ENCODE data around the gene TRIM17.

Gene TRIM17

DNA sequence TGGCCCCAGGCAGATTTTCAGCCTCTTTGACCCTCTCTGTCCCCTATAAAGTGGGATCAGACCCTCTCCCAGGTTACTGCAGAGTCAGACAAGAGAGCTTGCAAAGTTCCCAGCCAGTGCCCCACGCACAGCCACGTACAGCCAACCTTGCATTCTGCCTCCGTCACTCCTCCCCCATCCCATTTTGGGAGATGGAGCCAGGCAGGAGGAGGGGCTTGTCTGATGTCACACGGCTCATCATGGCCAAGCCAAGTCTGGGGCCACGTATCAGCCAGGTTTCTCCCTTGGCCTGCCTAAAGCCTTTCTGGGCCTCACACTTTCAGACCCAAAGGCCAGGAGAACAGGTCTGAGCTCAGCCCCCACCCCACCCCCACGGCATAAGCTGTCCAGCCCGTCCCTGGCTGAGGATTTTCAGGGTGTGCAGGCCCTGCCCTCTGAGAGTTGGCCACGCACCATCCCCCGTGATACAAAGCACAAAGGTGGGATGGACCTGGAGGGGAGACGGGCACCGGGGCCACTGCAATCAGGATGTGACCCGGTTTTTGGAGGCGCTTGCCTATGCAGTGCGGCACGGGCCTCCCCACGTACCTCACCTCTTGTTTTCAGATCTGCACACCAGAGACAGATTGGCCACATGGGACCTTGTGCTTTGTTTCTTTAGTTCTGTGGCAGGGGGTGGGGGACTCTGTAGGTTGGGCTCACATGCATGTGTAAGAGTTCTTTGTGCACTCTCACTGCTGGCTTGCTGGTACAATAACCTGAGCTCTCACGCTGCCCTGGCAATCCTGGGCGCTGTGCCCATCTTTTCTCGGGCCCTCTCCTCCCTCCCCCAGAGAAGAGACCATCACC, 57.7 kb downstream of the TRIM17 start:
- Histone ChIP-seq H3K9me3 (ENCODE audit: control insufficient read depth in 2 of 2, low read length in 2 of 2) (peaks cover 0 to 5% of the 10 kb centered on the region in 2 donors), H3K27me3 (ENCODE audit: control insufficient read depth in 1 of 2, insufficient read depth in 2 of 2, low read length in 2 of 2) (peaks cover 0 to 2% of the 10 kb centered on the region in 2 donors), H3K4me3 (ENCODE audit: low read length in 2 of 2) (no peak overlapping the region), H3K9ac (ENCODE audit: low read length in 2 of 2) (no peak overlapping the region), H3K36me3 (ENCODE audit: control insufficient read depth in 2 of 2, insufficient read depth in 2 of 2, low read length in 2 of 2) (no peaks in the 10 kb centered on the region), H3K4me1 (ENCODE audit: control insufficient read depth, insufficient read depth, low read length) (no peaks in the 10 kb centered on the region), H3K27ac (ENCODE audit: low read length) (no peak overlapping the region)

DNA sequence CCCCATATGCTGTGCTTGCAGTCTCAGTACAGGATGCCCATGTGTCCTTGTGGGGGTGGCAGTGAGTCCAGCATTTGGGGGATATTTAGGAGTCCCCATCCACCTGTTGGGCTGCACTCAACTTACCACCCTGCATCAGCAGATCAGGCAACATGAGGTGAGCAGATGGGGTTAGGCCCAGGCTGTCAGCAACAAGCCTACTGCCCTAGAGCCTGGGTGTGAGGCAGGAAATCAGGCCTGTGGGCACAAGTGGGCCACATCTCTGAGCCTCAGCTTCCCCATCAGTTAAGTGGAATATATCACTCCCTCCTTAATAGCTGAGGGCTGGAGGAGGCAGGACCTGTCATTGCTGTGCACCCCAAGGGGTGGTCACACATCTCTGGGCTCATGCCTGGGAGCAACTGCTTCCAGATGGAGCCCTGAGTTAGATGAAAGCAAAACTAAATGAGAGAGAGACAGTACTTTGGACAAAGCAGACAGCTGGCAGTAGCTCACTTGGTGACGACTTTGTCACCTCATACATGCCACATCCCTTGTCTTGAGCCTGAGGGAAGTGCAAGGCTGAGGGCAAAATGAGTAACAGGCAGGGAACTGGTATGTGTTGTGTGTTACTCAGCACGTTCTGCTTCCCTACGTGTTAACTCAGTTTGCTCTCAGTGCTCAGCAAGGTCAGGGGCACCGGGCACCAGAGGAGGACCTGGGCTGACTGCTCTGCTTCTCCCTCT, 58.5 kb downstream of the TRIM17 start:
- peaks cover 0 to 5% of the 10 kb centered on the region in 2 donors for H3K9me3 ChIP-seq (ENCODE audit: control insufficient read depth in 2 of 2, low read length in 2 of 2)
- H3K9ac ChIP-seq (ENCODE audit: low read length in 2 of 2), result no peak overlapping the region
- H3K27ac ChIP-seq (ENCODE audit: low read length), result no peak overlapping the region
- no peaks in the 10 kb centered on the region for H3K27me3 ChIP-seq (ENCODE audit: control insufficient read depth in 1 of 2, insufficient read depth in 2 of 2, low read length in 2 of 2)
- no peaks in the 10 kb centered on the region for H3K4me1 ChIP-seq (ENCODE audit: control insufficient read depth, insufficient read depth, low read length)
- no peak overlapping the region for H3K4me3 ChIP-seq (ENCODE audit: low read length in 2 of 2)
- H3K36me3 ChIP-seq (ENCODE audit: control insufficient read depth in 2 of 2, insufficient read depth in 2 of 2, low read length in 2 of 2), result no peaks in the 10 kb centered on the region
